NCI-H2081 (cell line): ENCODE data around the gene AGPS.

Source experiments
- DNase-seq, 2 experiments: peaks; one replicate each; lab custom pipeline; 2025; lab: John Stamatoyannopoulos, UW

Gene AGPS

GRCh38 chr2:177592397-177592796, 199.8 kb downstream of the AGPS start:
- no peak for DNase-seq

- no peak for DNase-seq
Observed at GRCh38 chr2:177592945-177593344, 200.4 kb downstream of the AGPS start.

GRCh38 chr2:177593402-177593801, 200.8 kb downstream of the AGPS start:
- no peak for DNase-seq
